Brain microvascular endothelial cell (primary cell): ENCODE measurements around the gene BTF3.

Experiments
- DNase-seq: peaks from one replicate; pipeline ENCODE4 v3.0.0-alpha.2; 2020
- H3K27ac ChIP-seq: fragments of 250-450 bp; sonication (Bioruptor Pico); 2 replicates; pipeline ENCODE4 v1.5.1; 2020; ENCODE audit warnings: mild to moderate bottlenecking, moderate library complexity
- H3K27me3 ChIP-seq: fragments of 250-450 bp; sonication (Bioruptor Pico); replicated peaks from 2 replicates; pipeline ENCODE4 v1.5.1; 2020; ENCODE audit warnings: mild to moderate bottlenecking
- H3K36me3 ChIP-seq: fragments of 250-450 bp; sonication (Bioruptor Pico); replicated peaks from 2 replicates; pipeline ENCODE4 v1.5.1; 2020; ENCODE audit warnings: mild to moderate bottlenecking
- H3K4me3 ChIP-seq: 2 replicates; pipeline ENCODE4 v1.5.1; 2011; ENCODE audit warnings: low read depth, mild to moderate bottlenecking, control low read depth, low read length, moderate library complexity
- CTCF ChIP-seq: IDR thresholded peaks from 2 replicates; pipeline ENCODE4 v1.5.1; 2011; ENCODE audit warnings: low read depth, mild to moderate bottlenecking, moderate library complexity, low read length, control low read depth, inconsistent platforms; ENCODE audit errors: missing control alignments
- in situ Hi-C: cut with HindIII; loops from 2 replicates; pipeline ENCODE4 v1.10.0; 2017; ENCODE audit warnings: low sequenced_read_pairs, low pct_ligation_motif_present

The BTF3 gene

GRCh38 chr5:73513996-73514395 is 15.8 kb downstream of the BTF3 start:
- Histone ChIP-seq H3K27me3 (no peaks in the 10 kb centered on the region), H3K27ac (no peak overlapping the region), H3K36me3 (no peaks in the 10 kb centered on the region), H3K4me3 (no peak overlapping the region)
- no peak for TF ChIP-seq CTCF
- in situ Hi-C loops = no loop called here
- no peak for DNase-seq

- in situ Hi-C loops = no loop called here
Observed at GRCh38 chr5:73514418-73514817, 16.2 kb downstream of the BTF3 start.

GRCh38 chr5:73515232-73515631 is 17.0 kb downstream of the BTF3 start:
- Histone ChIP-seq H3K27me3 (no peaks in the 10 kb centered on the region), H3K36me3 (no peaks in the 10 kb centered on the region), H3K27ac (no peak overlapping the region), H3K4me3 (no peak overlapping the region)
- TF ChIP-seq CTCF = no peak
- in situ Hi-C loops = no loop called here
- DNase-seq = no peak

More at GRCh38 chr5:73514418-73514817, 16.2 kb downstream of the BTF3 start:
- TF ChIP-seq CTCF = no peak
- Histone ChIP-seq H3K36me3 (no peaks in the 10 kb centered on the region), H3K4me3 (no peak overlapping the region), H3K27me3 (no peaks in the 10 kb centered on the region), H3K27ac (no peak overlapping the region)
- DNase-seq = no peak

- peak; percentile 86 for TF ChIP-seq CTCF
- H3K27ac ChIP-seq = no peak overlapping the region
- in situ Hi-C loops = no loop called here
- no peaks in the 10 kb centered on the region for H3K27me3 ChIP-seq
- H3K4me3 ChIP-seq = no peak overlapping the region
- H3K36me3 ChIP-seq = no peaks in the 10 kb centered on the region
- DNase-seq = peak; percentile 80
Observed at GRCh38 chr5:73519531-73520283, 21.5 kb downstream of the BTF3 start.

- no peak for DNase-seq
- Histone ChIP-seq H3K36me3 (no peaks in the 10 kb centered on the region), H3K4me3 (no peak overlapping the region), H3K27ac (no peak overlapping the region), H3K27me3 (no peaks in the 10 kb centered on the region)
- in situ Hi-C loops = no loop called here
- no peak for TF ChIP-seq CTCF
Observed at GRCh38 chr5:73522989-73523388, 24.7 kb downstream of the BTF3 start.

- DNase-seq = no peak
- H3K4me3 ChIP-seq = no peak overlapping the region
- H3K27me3 ChIP-seq = no peaks in the 10 kb centered on the region
- H3K27ac ChIP-seq = no peak overlapping the region
- in situ Hi-C loops = no loop called here
- H3K36me3 ChIP-seq = no peaks in the 10 kb centered on the region
- TF ChIP-seq CTCF = no peak
Observed at GRCh38 chr5:73523861-73524260, 25.6 kb downstream of the BTF3 start.
